Fibroblast of skin of right biceps (primary cell): Measurements from ENCODE around the gene PTCD2.
"Not testable (repeated sequence)": the region's sequence is repeated elsewhere in the genome, so short reads cannot be mapped to it uniquely, and the experiment has no call there.

Experiments used
- DNase-seq: peaks from one replicate; pipeline ENCODE4 v3.0.0-alpha.2; 2013

The PTCD2 gene

GRCh38 chr5:72298711-72299110 lies 21.5 kb upstream of the PTCD2 start:
- DNase-seq: no peak

- DNase-seq: no peak
Observed at GRCh38 chr5:72300590-72301339, 19.4 kb upstream of the PTCD2 start.

- DNase-seq: no peak
Observed at GRCh38 chr5:72301557-72301956, 18.6 kb upstream of the PTCD2 start.

GRCh38 chr5:72302171-72302570 lies 18.0 kb upstream of the PTCD2 start:
- DNase-seq: no peak

- DNase-seq: no peak
Observed at GRCh38 chr5:72305194-72306142, 14.7 kb upstream of the PTCD2 start.

- DNase-seq: no peak
Observed at GRCh38 chr5:72307573-72307967, 12.6 kb upstream of the PTCD2 start.

- DNase-seq: peak; percentile 98
Observed at GRCh38 chr5:72307968-72308852, 12.0 kb upstream of the PTCD2 start.

GRCh38 chr5:72308853-72309191 lies 11.4 kb upstream of the PTCD2 start:
- DNase-seq: no peak

- no peak for DNase-seq
Observed at GRCh38 chr5:72313141-72313540, 7.0 kb upstream of the PTCD2 start.

- peak; percentile 62 for DNase-seq
Observed at GRCh38 chr5:72314571-72315172, 5.5 kb upstream of the PTCD2 start.

GRCh38 chr5:72319435-72319975 lies 668 bp upstream of the PTCD2 start:
- DNase-seq: not testable (repeated sequence)

- DNase-seq: peak; percentile 6
Observed at GRCh38 chr5:72324189-72324825, 4.1 kb downstream of the PTCD2 start.

GRCh38 chr5:72325566-72326305 lies 5.6 kb downstream of the PTCD2 start:
- peak; percentile 90 for DNase-seq

- DNase-seq: no peak
Observed at GRCh38 chr5:72326306-72326649, 6.1 kb downstream of the PTCD2 start.

GRCh38 chr5:72328172-72328571 lies 8.0 kb downstream of the PTCD2 start:
- DNase-seq: peak; percentile 21

GRCh38 chr5:72330712-72331111 lies 10.5 kb downstream of the PTCD2 start:
- no peak for DNase-seq

- no peak for DNase-seq
Observed at GRCh38 chr5:72337159-72337558, 17.0 kb downstream of the PTCD2 start.

- no peak for DNase-seq
Observed at GRCh38 chr5:72338689-72339209, 18.6 kb downstream of the PTCD2 start.

- DNase-seq: no peak
Observed at GRCh38 chr5:72346398-72346797, 26.2 kb downstream of the PTCD2 start.

- DNase-seq: peak; percentile 96
Observed at GRCh38 chr5:72347801-72348308, 27.7 kb downstream of the PTCD2 start.

GRCh38 chr5:72351376-72351775 lies 31.2 kb downstream of the PTCD2 start:
- DNase-seq: no peak
